Measurements from ENCODE around the gene SECISBP2.
"Not testable (repeated sequence)": the region's sequence is repeated elsewhere in the genome, so short reads cannot be mapped to it uniquely, and the experiment has no call there.

The SECISBP2 gene, protein sequence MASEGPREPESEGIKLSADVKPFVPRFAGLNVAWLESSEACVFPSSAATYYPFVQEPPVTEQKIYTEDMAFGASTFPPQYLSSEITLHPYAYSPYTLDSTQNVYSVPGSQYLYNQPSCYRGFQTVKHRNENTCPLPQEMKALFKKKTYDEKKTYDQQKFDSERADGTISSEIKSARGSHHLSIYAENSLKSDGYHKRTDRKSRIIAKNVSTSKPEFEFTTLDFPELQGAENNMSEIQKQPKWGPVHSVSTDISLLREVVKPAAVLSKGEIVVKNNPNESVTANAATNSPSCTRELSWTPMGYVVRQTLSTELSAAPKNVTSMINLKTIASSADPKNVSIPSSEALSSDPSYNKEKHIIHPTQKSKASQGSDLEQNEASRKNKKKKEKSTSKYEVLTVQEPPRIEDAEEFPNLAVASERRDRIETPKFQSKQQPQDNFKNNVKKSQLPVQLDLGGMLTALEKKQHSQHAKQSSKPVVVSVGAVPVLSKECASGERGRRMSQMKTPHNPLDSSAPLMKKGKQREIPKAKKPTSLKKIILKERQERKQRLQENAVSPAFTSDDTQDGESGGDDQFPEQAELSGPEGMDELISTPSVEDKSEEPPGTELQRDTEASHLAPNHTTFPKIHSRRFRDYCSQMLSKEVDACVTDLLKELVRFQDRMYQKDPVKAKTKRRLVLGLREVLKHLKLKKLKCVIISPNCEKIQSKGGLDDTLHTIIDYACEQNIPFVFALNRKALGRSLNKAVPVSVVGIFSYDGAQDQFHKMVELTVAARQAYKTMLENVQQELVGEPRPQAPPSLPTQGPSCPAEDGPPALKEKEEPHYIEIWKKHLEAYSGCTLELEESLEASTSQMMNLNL

DNA sequence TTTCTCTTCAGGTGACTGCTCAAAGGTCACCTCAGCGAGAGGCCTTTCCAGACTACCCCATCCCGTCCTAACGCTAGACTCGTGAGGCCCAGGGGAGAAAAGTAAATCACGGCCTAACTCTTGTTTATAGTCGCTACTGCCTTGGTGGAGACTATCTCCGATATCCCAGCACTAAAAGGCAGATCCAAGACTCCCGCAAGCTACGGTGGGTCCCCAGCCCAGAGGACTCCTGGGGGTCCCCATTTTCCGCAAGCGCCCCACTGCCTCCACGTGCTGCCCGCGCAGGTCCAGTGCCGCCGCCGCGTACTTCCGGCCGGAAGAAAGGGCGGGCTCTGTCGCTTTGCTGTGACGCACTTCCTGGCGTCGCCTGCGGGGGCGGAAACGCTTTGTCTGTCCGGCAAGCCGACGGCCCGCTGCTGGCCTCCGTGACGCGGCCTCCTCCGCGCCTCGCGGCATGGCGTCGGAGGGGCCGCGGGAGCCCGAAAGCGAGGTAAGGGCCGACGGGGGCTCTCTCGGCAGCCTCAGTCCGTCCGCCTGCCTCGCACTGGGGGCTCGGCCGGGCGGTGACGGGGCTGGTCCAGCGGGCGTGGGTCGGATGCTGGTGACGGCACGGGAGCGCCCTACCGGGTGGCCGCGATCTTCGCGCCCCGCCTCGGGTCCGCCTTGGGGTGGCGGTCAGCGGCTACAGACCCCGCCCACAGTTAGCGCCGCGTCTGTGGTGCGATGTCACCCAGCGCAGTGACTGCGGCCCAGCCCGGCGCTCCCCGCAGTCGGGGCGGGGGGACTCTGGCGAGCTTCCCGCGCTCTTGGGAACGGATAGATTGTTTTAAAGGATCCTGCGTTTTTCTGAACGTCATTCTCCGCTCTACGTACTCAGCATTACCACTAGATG is at the start of gene SECISBP2:
TSS of gene SECISBP2 (plus strand) at position 378 of the 892 bp plus-strand sequence. CDS start at position 455, 77 bp downstream.
- peak; percentile 94 for DNase-seq

DNA sequence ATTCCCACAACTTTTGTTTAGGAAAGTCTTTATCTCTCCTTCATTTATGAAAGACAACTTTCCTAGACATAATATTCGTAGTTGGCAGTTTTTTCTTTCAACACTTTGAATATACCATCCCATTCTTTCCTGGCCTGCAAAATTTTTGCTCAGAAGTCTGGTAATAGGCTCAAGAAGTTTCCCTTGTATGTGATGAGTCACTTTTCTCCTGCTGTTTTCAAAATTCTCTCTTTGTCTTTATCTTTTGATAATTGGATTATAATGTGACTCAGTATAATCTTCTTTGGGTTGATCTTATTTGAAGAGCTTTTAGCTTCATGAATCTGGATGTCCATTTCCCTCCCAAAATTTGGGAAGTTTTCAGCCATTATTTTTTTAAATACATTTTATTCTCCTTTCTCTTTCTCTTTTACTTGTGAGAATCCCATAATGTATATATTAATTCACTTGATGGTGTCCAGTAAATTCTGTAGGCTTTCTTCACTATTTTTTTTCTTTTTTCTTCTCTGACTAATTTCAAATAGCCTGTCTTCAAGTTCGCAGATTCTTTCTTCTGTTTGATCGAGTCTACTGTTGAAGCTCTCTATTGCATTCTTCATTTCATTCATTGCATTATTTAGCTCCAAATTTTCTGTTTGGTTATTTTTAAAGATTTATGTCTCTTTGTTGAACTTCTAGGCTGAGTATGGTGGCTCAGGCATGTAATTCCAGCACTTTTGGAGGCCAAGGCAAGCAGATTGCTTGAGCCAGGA is 44.6 kb upstream of the SECISBP2 start:
- no peak for DNase-seq

DNA sequence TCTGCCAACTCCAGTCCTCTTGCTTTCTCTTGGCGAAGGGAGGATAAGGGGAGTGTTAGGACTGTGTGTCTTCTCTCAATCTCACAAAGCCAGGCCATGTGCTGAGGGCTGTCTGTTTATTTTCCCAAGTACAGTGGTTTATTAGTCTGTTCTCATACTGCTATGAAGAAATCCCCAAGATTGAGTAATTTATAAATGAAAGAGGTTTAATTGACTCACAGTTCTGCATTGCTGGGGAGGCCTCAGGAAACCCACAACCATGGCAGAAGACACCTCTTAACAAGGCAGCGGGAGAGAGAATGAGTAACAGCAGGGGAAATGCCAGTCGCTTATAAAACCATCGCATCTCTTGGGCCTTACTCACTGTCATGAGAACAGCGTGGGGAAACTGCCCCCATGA is 43.5 kb upstream of the SECISBP2 start:
- DNase-seq, result no peak

DNA sequence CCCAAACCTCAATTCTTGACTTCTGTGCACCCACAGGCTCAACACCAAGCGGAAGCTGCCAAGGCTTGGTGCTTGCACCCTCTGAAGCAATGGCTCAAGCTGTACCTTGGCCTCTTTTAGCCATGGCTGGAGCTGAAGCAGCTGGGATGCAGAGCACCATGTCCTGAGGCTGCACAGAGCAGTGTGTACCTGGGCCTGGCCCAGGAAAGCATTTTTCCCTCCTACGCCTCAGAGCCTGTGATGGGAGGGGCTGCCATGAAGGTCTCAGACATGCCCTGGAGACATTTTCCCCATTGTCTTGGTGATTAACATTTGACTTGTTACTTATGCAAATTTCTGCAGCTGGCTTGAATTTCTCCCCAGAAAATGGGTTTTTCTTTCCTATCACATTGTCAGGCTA is 42.3 kb upstream of the SECISBP2 start:
- DNase-seq, result not testable (repeated sequence)

DNA sequence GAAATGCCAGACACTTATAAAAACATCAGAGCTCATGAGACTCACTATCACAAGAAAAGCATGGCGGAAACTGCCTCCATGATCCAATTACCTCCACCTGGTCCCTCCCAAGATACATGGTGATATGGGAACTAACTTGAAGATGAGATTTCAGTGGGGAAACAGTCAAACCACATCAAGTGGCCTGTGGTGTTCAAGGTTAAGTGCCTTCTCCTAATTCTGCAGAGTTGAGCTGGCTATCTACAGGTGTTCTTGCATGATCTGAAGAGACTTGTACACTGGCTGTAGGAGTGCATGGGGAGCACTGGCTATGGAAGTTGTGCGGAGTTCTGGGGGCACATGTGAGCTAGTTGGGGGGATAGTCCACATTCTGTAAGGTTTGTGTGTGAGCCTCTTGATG is 41.3 kb upstream of the SECISBP2 start:
- DNase-seq, result no peak

DNA sequence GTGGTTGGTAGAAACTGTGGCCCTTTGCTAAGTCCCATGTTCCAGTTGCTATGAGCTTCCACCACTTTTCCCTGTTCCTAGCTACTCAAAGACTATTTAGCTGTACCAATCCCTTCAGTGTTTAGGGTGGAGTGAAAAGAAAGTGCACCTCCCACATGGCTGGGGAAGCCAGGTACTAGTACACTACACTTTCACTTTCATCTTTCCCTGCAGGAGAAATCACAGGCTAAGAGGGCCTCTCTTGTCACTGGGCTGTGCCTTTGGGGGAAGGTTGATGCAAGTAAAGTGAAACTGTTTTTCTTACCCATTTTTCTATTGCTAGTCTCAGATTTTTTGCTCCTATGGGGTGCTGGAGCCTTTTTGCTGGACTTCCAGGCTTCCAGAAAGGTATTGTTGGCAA is 40.8 kb upstream of the SECISBP2 start:
- peak; percentile 20 for DNase-seq

DNA sequence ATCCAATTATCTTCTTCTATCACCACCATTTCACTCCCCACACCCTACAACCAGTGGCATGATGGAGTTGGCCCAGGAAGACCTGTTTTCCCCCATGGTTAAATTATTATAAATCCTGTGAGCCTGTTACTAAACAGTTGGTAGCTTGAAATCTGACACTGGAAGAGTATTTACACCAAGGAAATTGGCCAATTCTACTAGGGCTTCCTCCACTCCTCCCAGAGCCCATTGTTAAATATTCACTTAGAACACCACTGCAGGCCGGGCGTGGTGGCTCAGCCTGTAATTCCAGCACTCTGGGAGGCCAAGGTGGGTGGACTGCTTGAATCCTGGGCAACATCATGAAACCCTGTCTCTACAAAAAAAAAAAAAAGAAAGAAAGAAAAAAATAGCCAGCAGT is 39.7 kb upstream of the SECISBP2 start:
- DNase-seq, result no peak

DNA sequence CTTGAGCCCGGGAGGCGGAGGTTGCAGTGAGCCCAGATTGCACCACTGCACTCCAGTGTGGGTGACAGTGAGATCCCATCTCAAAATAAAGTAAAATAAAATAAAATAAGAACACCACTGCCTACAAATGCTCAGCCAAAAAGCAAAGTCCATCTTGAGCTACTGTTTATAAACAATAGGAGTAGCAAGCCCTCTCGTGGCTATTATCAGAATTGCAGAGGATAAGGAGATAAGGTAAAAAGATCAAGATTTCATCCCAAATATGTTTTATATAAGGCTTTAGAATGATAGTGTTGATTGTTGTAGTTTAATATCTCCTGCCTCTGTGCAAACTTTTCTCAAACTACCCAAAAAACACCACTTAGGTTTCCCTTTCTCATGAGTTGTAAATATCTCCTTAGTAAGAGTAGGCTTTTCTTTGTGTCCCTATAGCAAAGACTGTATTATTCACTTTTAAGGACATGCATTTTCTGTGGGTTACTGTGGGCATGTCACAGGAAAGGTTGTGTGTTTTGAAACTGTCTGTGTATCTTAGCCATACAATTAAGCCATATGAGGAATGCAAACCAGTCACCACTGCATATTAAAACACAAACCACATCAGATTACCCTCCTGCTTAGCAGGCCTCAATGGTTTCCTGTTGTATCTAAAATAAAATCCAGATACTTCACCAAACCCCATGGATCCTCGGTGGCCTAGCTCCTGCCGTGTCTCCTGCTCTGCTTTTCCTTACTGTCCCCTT is 39.1 kb upstream of the SECISBP2 start:
- DNase-seq, result peak; percentile 50

DNA sequence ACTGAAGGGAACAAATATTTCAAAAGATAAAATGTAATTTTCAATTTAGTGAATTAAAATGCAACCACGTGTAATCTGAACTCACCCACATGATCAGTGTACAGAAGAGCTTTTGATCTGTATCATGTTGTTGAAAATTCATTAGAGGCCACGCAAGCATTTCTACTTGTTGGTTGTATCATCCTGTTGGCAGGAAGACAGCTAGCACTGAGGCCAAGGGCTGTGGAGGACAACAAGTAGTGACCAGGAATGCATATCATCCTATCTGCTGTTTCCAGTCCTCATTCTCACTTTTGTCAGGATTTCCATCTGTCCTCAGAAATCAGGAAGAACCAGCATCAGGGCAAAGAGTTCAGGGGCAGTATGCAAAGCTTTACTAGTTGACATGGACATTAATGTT is 37.2 kb upstream of the SECISBP2 start:
- no peak for DNase-seq

DNA sequence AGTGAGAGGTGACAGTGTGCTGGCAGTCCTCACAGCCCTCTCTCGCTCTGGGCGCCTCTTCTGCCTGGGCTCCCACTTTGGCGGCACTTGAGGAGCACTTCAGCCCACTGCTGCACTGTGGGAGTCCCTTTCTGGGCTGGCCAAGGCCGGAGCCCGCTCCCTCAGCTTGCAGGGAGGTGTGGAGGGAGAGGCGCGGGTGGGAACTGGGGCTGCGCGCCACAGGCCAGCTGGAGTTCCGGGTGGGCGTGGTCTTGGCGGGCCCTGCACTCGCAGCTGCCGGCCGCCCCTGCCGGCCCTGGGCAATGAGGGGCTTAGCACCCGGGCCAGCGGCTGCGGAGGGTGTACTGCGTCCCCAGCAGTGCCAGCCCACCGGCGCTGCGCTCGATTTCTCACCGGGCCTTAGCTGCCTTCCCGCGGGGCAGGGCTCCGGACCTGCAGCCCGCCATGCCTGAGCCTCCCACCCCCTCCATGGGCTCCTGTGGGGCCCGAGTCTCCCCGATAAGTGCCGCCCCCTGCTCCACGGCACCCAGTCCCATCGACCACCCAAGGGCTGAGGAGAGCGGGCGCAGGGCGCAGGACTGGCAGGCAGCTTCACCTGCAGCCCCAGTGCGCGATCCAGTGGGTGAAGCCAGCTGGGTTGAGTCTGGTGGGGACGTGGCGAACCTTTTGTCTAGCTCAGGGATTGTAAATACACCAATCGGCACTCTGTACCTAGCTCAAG is 35.9 kb upstream of the SECISBP2 start:
- DNase-seq, result not testable (repeated sequence)

DNA sequence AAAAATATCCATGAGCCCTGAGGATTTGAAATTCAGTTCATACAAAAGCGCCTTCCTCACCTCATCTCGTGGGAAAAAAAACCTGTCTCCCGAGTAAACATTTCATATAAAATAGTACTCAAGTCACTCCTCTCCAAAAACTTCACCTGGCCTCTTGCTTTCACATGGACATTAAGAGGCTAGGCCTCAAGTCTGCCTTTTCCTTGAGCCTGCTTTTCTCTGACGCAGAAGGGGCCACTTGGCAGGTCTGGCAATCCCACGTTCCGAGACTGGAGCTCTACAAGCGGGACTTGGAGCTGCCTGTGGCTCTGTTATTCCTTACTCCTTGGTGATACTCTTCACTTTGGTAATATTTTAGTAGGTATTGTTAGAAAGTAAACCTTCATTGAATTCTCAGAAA is 34.2 kb upstream of the SECISBP2 start:
- DNase-seq, result no peak

DNA sequence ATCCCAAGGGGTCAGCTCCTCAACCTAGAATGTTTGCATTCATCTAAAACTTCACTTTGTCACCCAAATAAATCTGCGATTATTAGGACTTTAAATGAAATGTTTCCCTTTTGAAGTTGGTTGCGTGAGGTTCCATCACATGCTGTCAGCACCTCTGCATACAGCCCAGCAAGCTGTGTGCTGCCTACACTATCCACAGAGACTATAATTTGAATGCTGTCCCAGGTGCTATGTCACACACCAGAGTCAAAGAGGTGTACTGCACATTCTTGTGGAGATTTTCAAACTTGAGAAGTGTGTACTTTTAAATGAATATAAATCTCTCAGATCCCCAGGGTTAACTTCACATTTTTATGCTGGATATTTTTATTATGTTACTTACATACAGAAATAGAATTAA is 26.6 kb upstream of the SECISBP2 start:
- DNase-seq, result no peak

DNA sequence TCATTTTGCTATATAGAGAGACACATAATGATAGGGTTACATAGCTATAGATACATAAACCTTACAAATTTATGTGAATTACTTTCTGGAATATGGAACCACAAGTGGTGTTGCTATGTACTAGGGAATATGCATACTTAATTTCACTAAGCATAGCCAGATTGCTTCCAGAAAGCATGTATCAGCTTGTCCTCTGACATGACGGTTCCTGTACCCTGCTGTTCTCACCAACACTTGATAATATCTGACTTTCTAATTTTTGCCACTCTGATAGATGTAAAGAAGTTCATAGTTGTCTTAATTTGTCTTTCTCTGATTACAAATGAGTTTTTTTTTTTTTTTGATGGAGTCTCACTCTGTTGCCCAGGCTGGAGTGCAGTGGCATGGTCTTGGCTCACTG is 25.3 kb upstream of the SECISBP2 start:
- DNase-seq, result no peak

DNA sequence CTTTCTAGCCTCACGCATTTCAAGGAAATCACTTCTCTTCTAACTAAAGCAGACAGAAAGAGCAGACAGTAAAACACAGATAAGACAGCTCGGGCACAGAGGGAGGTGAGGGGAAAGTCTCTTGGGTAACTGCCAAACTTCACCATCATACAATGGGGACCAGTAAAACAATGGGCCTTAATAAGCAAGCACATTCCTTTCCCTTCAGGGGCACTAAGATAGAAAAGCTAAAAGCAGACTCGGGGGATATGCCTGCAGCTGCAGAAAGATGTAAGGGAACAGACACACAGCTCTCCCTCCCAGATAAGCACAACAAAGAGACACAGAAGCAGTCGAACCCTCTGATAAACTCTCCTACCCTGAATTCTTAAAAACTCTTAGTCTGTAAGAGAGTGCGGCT is 22.9 kb upstream of the SECISBP2 start:
- no peak for DNase-seq

DNA sequence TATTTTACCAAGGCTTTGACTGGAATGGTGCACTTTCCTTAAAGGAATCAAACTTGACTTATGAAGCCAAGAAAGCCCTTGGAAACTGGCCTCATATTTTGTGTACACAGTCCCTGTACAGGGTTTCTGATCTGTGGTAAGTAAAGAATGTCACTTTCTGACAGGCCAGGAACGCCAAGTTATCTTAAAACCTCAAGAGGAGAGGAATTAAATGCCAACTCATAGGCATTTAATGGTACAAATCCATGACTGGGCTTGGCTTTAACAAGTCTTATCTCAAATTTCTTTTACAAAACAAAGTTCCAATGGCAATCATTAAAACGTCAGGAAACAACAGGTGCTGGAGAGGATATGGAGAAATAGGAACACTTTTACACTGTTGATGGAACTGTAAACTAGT is 16.3 kb upstream of the SECISBP2 start:
- not testable (repeated sequence) for DNase-seq

DNA sequence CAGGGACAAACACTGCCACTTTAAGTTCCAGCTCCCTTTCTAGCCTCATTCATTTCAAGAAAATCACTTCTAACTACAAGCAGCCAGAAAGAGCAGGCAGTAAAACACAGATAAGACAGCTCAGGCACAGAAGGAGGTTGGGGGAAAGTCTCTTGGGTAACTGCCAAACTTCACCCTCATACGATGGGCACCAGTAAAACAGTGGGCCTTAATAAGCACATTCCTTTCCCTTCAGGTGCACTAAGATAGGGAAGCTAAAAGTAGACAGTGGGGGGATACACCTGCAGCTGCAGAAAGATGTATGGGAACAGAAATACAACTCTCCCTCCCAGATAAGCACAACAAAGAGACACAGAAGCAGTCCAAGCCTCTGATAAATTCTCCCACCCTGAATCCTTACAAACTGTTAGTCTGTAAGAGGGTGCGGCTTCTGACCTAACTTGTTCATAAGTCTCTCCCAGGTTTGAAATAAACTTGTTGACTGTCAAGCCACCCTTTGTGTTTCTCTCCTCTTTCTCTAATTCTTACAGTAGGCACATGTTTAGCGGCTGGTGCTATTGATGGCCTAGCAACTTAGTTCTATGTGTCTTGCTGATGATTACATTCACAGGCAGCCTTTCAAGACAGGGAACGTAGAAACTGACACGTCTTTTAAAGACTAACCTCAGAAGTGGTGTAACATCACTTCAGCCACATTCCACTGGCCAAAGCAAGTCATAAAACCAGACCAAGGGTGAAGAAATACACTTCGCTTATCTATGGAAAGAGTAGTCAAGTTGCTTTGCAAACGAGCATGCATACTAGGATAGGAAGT is 14.1 kb upstream of the SECISBP2 start:
- no peak for DNase-seq

DNA sequence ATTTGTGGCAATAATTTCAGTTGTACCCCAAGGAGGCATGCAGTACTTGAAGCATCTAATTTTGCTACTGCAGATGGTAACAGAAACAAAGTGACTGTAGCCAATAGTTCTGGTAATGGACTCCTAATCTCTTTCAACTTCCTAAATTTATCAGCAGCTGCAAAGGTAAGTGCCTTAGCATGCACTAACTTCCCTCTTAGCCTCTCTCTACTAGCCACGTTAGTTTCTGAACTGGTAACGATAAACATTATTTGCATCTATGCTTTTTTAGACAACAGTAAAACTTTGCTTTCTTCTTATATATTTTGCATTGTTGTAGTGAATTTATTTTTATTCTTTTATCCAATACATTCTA is 13.5 kb upstream of the SECISBP2 start:
- DNase-seq, result no peak

DNA sequence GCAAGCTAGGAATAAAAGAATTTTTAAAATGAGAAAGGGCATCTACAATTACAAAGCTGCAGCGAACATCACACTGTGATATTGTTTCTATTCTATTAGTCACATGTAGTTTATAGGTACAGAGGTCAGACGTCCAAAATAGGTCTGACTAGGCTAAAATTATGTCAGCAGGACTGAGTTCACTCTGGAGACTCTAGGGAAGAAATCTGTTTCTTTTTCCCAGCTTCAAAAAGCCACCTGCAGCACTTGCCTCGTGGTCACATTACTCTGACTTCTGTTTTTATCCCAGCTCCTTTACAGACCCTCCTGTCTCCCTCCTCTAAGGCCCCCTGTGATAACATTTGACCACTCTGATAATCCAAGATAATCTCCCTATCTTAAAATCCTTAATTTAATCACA is 12.4 kb upstream of the SECISBP2 start:
- no peak for DNase-seq

DNA sequence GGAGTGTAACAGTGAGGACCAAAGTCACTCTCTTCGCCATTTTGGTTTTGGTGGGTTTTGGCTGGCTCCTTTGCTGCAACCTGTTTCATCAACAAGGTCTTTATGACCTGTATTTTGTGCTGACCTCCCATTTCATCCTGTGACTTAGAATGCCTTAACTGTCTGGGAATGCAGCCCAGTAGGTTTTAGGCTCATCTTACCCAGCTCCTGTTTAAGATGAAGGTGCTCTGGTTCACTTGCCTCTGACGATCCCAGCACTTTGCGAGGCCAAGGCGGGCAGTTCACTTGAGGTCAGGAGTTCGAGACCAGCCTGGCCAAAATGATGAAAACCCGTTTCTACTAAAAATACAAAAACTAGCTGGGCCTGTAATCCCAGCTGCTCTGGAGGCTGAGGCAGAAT is 9.1 kb upstream of the SECISBP2 start:
- no peak for DNase-seq

All from CD4-positive, alpha-beta T cell treated with Interleukin-10 for 1 hour (primary cell).